GM12892 (cell line): ENCODE measurements around the gene WEE1.

Experiments used
- POLR2A ChIP-seq: IDR thresholded peaks from 2 replicates; pipeline ENCODE4 v1.6.1; 2011; ENCODE audit warnings: low read depth, low read length, control low read depth
- POLR2AphosphoS5 ChIP-seq: IDR thresholded peaks from 2 replicates; pipeline ENCODE4 v1.6.1; 2011; ENCODE audit warnings: low read depth, low read length, control low read depth
- TAF1 ChIP-seq: IDR thresholded peaks from 2 replicates; pipeline ENCODE4 v1.6.1; 2011; ENCODE audit warnings: low read depth, mild to moderate bottlenecking, control low read depth, low read length, borderline replicate concordance

- TF ChIP-seq POLR2AphosphoS5 (no peak), TAF1 (no peak), POLR2A (no peak)
These were observed 34.0 kb downstream of the WEE1 start for GRCh38 chr11:9607511-9607899.
